ENCODE data around the gene TCTN1.
"Not testable (repeated sequence)": the region's sequence is repeated elsewhere in the genome, so short reads cannot be mapped to it uniquely, and the experiment has no call there.

TCTN1 gene

DNA sequence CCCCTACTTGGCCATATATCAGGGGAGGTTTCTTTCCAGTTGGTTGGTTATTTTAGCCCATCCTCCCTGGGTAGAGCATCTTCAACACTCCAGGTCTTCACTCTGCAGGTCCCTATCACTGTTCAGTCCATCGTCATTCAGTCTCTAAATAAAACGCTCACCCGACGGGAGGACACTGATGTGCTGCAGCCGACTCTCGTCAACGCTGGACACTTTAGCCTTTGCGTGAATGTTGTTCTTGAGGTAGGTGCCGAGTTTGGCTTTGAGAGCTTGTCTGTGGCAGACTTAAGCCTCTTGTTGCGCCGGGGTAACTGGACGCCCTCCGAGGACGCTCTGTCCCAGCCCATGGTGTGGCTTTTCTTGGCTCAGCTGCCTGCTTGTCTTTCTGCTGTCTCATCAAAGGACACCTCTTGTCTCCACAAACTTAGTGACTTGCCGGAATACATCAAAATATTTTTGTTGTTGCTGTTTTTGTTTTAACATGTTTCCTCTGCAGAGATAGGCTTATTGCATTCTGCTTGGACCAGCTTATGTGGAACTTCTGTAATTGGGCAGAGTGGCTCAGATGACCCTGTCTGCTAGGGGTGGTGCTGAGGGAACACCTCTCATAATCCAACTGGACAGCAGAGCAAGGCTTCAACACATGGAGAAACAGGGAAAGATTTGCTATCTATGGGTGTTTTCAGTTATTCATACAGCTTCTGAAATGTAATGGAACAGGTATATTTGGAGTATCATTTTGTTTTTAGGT lies 26.5 kb downstream of the TCTN1 start:
- DNase-seq = no peak
- TF ChIP-seq, protein P1, sequence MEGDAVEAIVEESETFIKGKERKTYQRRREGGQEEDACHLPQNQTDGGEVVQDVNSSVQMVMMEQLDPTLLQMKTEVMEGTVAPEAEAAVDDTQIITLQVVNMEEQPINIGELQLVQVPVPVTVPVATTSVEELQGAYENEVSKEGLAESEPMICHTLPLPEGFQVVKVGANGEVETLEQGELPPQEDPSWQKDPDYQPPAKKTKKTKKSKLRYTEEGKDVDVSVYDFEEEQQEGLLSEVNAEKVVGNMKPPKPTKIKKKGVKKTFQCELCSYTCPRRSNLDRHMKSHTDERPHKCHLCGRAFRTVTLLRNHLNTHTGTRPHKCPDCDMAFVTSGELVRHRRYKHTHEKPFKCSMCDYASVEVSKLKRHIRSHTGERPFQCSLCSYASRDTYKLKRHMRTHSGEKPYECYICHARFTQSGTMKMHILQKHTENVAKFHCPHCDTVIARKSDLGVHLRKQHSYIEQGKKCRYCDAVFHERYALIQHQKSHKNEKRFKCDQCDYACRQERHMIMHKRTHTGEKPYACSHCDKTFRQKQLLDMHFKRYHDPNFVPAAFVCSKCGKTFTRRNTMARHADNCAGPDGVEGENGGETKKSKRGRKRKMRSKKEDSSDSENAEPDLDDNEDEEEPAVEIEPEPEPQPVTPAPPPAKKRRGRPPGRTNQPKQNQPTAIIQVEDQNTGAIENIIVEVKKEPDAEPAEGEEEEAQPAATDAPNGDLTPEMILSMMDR (IDR thresholded peaks at IDR 0.05; ENCODE audit: low read depth, low read length, missing control alignments) = no peak
- in situ Hi-C loops (cut with HindIII; ENCODE audit: low pct_ligation_motif_present, low sequenced_read_pairs) = no loop called here
- Histone ChIP-seq H3K27me3 (replicated peaks) (no peaks in the 10 kb centered on the region), H3K36me3 (replicated peaks) (no peaks in the 10 kb centered on the region), H3K27ac (no peak overlapping the region), H3K4me3 (ENCODE audit: low read depth, low read length) (no peak overlapping the region)

- H3K27me3 ChIP-seq (replicated peaks) = no peaks in the 10 kb centered on the region
- H3K36me3 ChIP-seq (replicated peaks) = no peaks in the 10 kb centered on the region
- TF ChIP-seq, protein P1 (IDR thresholded peaks at IDR 0.05; ENCODE audit: low read depth, low read length, missing control alignments) = peak; percentile 38
- peak; percentile 61 for DNase-seq
- no peak overlapping the region for H3K27ac ChIP-seq
- in situ Hi-C loops (cut with HindIII; ENCODE audit: low pct_ligation_motif_present, low sequenced_read_pairs) = no loop called here
- no peak overlapping the region for H3K4me3 ChIP-seq (ENCODE audit: low read depth, low read length)
Measured at GRCh38 chr12:110641521-110641920, 27.6 kb downstream of the TCTN1 start.

- H3K4me3 ChIP-seq (ENCODE audit: low read depth, low read length) = no peak overlapping the region
- no peak overlapping the region for H3K27ac ChIP-seq
- H3K36me3 ChIP-seq (replicated peaks) = no peaks in the 10 kb centered on the region
- no peak for DNase-seq
- TF ChIP-seq, protein P1 (IDR thresholded peaks at IDR 0.05; ENCODE audit: low read depth, low read length, missing control alignments) = no peak
- in situ Hi-C loops (cut with HindIII; ENCODE audit: low pct_ligation_motif_present, low sequenced_read_pairs) = no loop called here
- no peaks in the 10 kb centered on the region for H3K27me3 ChIP-seq (replicated peaks)
Measured at GRCh38 chr12:110647631-110648040, 33.7 kb downstream of the TCTN1 start.

GRCh38 chr12:110649341-110649847 lies 35.5 kb downstream of the TCTN1 start:
- TF ChIP-seq, protein P1 (IDR thresholded peaks at IDR 0.05; ENCODE audit: low read depth, low read length, missing control alignments) = no peak
- in situ Hi-C loops (cut with HindIII; ENCODE audit: low pct_ligation_motif_present, low sequenced_read_pairs) = no loop called here
- DNase-seq = no peak
- no peak overlapping the region for H3K27ac ChIP-seq
- no peaks in the 10 kb centered on the region for H3K27me3 ChIP-seq (replicated peaks)
- no peak overlapping the region for H3K4me3 ChIP-seq (ENCODE audit: low read depth, low read length)
- no peaks in the 10 kb centered on the region for H3K36me3 ChIP-seq (replicated peaks)

DNA sequence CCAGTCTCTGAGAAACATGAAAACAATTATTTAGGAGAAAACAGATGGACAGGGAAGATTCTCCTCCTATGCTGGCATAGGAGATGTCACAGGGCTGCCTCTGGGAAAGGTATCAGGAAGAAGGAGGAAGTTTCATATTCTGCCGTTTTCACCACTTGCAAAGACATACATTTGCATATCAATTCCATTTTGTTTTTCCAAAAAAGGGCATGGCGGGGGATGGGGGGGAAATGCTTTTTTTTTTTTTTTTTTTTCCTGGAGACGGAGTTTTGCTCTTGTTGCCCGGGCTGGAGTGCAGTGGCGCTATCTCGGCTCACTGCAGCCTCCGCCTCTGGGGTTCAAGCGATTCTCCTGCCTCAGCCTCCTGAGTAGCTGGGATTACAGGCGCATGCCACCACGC lies 40.3 kb downstream of the TCTN1 start:
- H3K27ac ChIP-seq; in situ Hi-C loops (cut with HindIII; ENCODE audit: low pct_ligation_motif_present, low sequenced_read_pairs); H3K36me3 ChIP-seq (replicated peaks); DNase-seq; H3K4me3 ChIP-seq (ENCODE audit: low read depth, low read length); H3K27me3 ChIP-seq (replicated peaks): not testable (repeated sequence)

GRCh38 chr12:110656071-110656655 lies 42.2 kb downstream of the TCTN1 start:
- H3K27me3 ChIP-seq (replicated peaks) = no peaks in the 10 kb centered on the region
- DNase-seq = no peak
- no peak overlapping the region for H3K27ac ChIP-seq
- in situ Hi-C loops (cut with HindIII; ENCODE audit: low pct_ligation_motif_present, low sequenced_read_pairs) = no loop called here
- H3K36me3 ChIP-seq (replicated peaks) = no peaks in the 10 kb centered on the region
- H3K4me3 ChIP-seq (ENCODE audit: low read depth, low read length) = no peak overlapping the region
- TF ChIP-seq, protein P1 (IDR thresholded peaks at IDR 0.05; ENCODE audit: low read depth, low read length, missing control alignments) = no peak

Measured in brain microvascular endothelial cell (primary cell).